K562 (cell line): ENCODE data around the gene BMF. TPM values are rescaled to one million over a fixed set of nuclear protein-coding genes. Genes with fewer than 3 reads are reported as not detected.

ENCODE experiments used
- CREB1 ChIP-seq, 2 experiments: sonication (generic) in 1 of 2; formaldehyde crosslinking in 1 of 2; IDR thresholded peaks; 2 replicates each; pipeline versions ENCODE4 v1.6.1 to v1.8.0; 2012 to 2022; ENCODE audit warnings: inconsistent platforms in 1 of 2, mild to moderate bottlenecking in 1 of 2, missing genetic modification reagents in 1 of 2, moderate library complexity in 1 of 2
- HNRNPH1 ChIP-seq: fragments of 200-400 bp; formaldehyde crosslinking; optimal IDR thresholded peaks from 2 replicates; pipeline ENCODE3; 2017; ENCODE audit warnings: low read depth, mild to moderate bottlenecking, low read length, moderate library complexity
- NFIX ChIP-seq: fragments of 250-450 bp; sonication (Bioruptor Pico); IDR thresholded peaks from 2 replicates; pipeline ENCODE4 v1.4.0; 2020; ENCODE audit warnings: low read depth, mild to moderate bottlenecking, moderate library complexity
- RUNX1 ChIP-seq: sonication (generic); IDR thresholded peaks from 2 replicates; pipeline ENCODE4 v1.6.1; 2016; ENCODE audit warnings: antibody characterized with exemption, low read depth
- SNIP1 ChIP-seq: fragments of 450-650 bp; IDR thresholded peaks from 2 replicates; pipeline ENCODE4 v1.7.1; 2017; ENCODE audit warnings: low read depth, mild to moderate bottlenecking
- SREBF2 ChIP-seq: sonication (generic); formaldehyde crosslinking; IDR thresholded peaks from 2 replicates; pipeline ENCODE4 v1.4.0; 2020; ENCODE audit warnings: mild to moderate bottlenecking, missing genetic modification reagents
- TRIM28 ChIP-seq: fragments of 450-650 bp; IDR thresholded peaks from 2 replicates; pipeline ENCODE4 v1.6.1; 2017
- ZNF324 ChIP-seq: fragments of 250-450 bp; sonication (Bioruptor Pico); IDR thresholded peaks from 2 replicates; pipeline ENCODE4 v1.4.0; 2020; ENCODE audit warnings: mild to moderate bottlenecking
- ZNF766 ChIP-seq: fragments of 200-800 bp; sonication (Bioruptor generic); conservative IDR thresholded peaks from 2 replicates; pipeline ENCODE4 v1.6.1; 2016; ENCODE audit warnings: missing genetic modification characterization, missing compliant biosample characterization
- ZZZ3 ChIP-seq: fragments of 450-650 bp; IDR thresholded peaks from 2 replicates; pipeline ENCODE4 v1.6.1; 2016; ENCODE audit warnings: antibody characterized with exemption, mild to moderate bottlenecking, moderate library complexity
- polyA plus RNA-seq, 8 experiments: library from polyadenylated mRNA; depleted of rRNA in 4 of 8; stranded (reverse) in 5 of 8; unstranded in 3 of 8; fragments of >200 nt; fragmentation: Nextera tagmentation in 2 of 8; fragmentation: Illumina TruSeq in 1 of 8; extraction: Ambion mirVana in 2 of 8; extraction: Trizol in 1 of 8; gene quantifications; 2 replicates each; pipeline versions ENCODE4 v1.2.1 to v1.2.3, GENCODE V29; 2011 to 2014; ENCODE audit warnings: inconsistent platforms in 1 of 8, missing spikeins in 1 of 8
- total RNA-seq, 7 experiments: library from RNA; depleted of rRNA in 6 of 7; stranded (reverse); fragments of >200 nt in 6 of 7; fragmentation: Illumina TruSeq in 2 of 7; extraction: Trizol in 2 of 7; gene quantifications; 2 replicates each; pipeline versions ENCODE4 v1.2.1 to v1.2.3, GENCODE V29; 2011 to 2021; ENCODE audit warnings: low replicate concordance in 1 of 7
- TF ChIP-seq, protein P1 (sequence below): IDR thresholded peaks from 2 replicates; pipeline ENCODE4 v1.6.1; 2011; ENCODE audit warnings: borderline replicate concordance, low read depth, mild to moderate bottlenecking, moderate library complexity, low read length; ENCODE audit not compliant: insufficient read depth, poor library complexity, severe bottlenecking
- TF ChIP-seq, protein P2 (sequence below), 2 experiments: fragments of 450-650 bp in 1 of 2; sonication (generic) in 1 of 2; formaldehyde crosslinking in 1 of 2; IDR thresholded peaks in 1 of 2; conservative IDR thresholded peaks in 1 of 2; 2 replicates each; pipeline versions ENCODE4 v1.6.1 to v1.8.1; 2016 to 2023; ENCODE audit warnings: mild to moderate bottlenecking in 2 of 2, moderate library complexity in 2 of 2, inconsistent platforms in 1 of 2, missing genetic modification reagents in 1 of 2
- TF ChIP-seq, protein P3 (sequence below): fragments of 450-650 bp; IDR thresholded peaks from 2 replicates; pipeline ENCODE4 v1.6.1; 2016; ENCODE audit warnings: low read depth, mild to moderate bottlenecking, moderate library complexity
- TF ChIP-seq, protein P4 (sequence below), 2 experiments: IDR thresholded peaks in 1 of 2; conservative IDR thresholded peaks in 1 of 2; 2 replicates each; pipeline ENCODE4 v1.6.1; 2016; ENCODE audit warnings: low read depth in 2 of 2, mild to moderate bottlenecking in 1 of 2, missing compliant biosample characterization in 1 of 2, missing genetic modification characterization in 1 of 2, moderate library complexity in 1 of 2
- TF ChIP-seq, protein P5 (sequence below): fragments of 200-800 bp; sonication (Bioruptor generic); IDR thresholded peaks from 2 replicates; pipeline ENCODE4 v1.6.1; 2017; ENCODE audit warnings: missing genetic modification characterization, missing compliant biosample characterization
- TF ChIP-seq, protein P6 (sequence below): sonication (generic); formaldehyde crosslinking; IDR thresholded peaks from 2 replicates; pipeline ENCODE4 v1.8.1; 2022; ENCODE audit warnings: missing genetic modification reagents

BMF gene
- total and polyA plus RNA-seq, 9 of the 15 experiments (the other 6 are each of a cell fraction or from before 2014, with no cell fraction given), result 0.25 to 0.91 (median 0.59) TPM; not detected in 2

DNA sequence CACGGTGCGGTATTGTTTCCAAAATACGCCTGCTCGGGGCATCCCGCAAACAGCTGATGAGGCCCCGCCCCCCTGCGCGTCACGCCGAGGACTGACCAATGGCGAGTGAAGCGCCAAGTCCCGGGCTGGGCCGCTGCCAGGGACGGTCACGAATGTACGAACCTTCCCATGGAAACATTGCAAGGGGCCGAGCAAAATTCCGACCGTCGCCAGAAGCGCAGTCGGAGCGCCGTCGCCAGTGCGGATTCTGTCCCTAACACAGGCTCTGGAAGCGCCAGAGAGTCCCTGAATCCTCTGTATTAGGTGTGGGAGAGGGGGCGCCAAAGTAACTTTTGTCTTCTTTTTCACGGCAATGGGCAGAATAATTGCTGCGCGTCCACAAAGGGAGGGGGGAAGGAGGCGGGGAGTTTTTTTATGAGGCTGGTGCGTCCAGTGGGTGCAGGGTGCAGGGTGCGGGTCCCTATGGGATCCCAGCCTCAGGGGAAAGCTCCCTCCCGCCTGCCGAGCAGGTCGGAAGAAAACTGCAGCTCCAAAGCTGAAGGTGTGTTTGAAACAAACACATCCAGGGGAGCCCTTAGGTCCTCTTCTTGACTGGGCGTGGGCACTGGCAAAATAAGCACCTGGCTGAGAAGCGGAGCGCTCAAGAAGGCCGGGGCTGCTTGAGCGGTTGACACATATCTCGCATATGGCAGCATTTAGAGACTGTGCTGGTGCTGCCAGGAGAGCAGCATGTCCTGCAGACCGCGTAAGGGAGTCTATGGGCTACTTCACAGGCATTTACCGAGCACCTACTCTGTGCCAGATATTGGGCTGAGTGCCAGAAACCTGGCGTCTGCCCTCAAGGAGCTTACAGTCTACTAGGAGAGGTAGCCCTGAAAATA lies at the start of gene BMF (continued):
- TF ChIP-seq, protein P1, sequence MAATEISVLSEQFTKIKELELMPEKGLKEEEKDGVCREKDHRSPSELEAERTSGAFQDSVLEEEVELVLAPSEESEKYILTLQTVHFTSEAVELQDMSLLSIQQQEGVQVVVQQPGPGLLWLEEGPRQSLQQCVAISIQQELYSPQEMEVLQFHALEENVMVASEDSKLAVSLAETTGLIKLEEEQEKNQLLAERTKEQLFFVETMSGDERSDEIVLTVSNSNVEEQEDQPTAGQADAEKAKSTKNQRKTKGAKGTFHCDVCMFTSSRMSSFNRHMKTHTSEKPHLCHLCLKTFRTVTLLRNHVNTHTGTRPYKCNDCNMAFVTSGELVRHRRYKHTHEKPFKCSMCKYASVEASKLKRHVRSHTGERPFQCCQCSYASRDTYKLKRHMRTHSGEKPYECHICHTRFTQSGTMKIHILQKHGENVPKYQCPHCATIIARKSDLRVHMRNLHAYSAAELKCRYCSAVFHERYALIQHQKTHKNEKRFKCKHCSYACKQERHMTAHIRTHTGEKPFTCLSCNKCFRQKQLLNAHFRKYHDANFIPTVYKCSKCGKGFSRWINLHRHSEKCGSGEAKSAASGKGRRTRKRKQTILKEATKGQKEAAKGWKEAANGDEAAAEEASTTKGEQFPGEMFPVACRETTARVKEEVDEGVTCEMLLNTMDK, result peak; percentile 33
- TF ChIP-seq CREB1 (IDR thresholded peaks at IDR 0.05) (peak; percentile 87), CREB1 (CRISPR knock-in tag; IDR thresholded peaks at IDR 0.05) (peak; percentile 88), NFIX (CRISPR knock-in tag) (peak; percentile 26; the same call in 1 of the 2 replicates), ZNF766 (no peak), ZNF324 (no peak), RUNX1 (no peak), ZZZ3 (no peak), TRIM28 (peak; percentile 75), SREBF2 (CRISPR knock-in tag) (no peak), SNIP1 (no peak), HNRNPH1 (no peak)
- TF ChIP-seq, protein P2, sequence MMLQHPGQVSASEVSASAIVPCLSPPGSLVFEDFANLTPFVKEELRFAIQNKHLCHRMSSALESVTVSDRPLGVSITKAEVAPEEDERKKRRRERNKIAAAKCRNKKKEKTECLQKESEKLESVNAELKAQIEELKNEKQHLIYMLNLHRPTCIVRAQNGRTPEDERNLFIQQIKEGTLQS (IDR thresholded peaks at IDR 0.05), result no peak
- TF ChIP-seq, protein P2 (CRISPR knock-in tag; conservative IDR thresholded peaks at IDR 0.05), result 0 out of 2 replicates have a peak, but pooled peaks have one; percentile 69
- TF ChIP-seq, protein P3, sequence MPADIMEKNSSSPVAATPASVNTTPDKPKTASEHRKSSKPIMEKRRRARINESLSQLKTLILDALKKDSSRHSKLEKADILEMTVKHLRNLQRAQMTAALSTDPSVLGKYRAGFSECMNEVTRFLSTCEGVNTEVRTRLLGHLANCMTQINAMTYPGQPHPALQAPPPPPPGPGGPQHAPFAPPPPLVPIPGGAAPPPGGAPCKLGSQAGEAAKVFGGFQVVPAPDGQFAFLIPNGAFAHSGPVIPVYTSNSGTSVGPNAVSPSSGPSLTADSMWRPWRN, result peak; percentile 44; the same call in 1 of the 2 replicates
- TF ChIP-seq, protein P4, sequence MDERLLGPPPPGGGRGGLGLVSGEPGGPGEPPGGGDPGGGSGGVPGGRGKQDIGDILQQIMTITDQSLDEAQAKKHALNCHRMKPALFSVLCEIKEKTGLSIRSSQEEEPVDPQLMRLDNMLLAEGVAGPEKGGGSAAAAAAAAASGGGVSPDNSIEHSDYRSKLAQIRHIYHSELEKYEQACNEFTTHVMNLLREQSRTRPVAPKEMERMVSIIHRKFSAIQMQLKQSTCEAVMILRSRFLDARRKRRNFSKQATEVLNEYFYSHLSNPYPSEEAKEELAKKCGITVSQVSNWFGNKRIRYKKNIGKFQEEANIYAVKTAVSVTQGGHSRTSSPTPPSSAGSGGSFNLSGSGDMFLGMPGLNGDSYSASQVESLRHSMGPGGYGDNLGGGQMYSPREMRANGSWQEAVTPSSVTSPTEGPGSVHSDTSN (CRISPR knock-in tag; IDR thresholded peaks at IDR 0.05; ENCODE audit: low read depth), result no peak
- TF ChIP-seq, protein P4 (tag; conservative IDR thresholded peaks at IDR 0.05; ENCODE audit: low read depth), result no peak
- TF ChIP-seq, protein P5, sequence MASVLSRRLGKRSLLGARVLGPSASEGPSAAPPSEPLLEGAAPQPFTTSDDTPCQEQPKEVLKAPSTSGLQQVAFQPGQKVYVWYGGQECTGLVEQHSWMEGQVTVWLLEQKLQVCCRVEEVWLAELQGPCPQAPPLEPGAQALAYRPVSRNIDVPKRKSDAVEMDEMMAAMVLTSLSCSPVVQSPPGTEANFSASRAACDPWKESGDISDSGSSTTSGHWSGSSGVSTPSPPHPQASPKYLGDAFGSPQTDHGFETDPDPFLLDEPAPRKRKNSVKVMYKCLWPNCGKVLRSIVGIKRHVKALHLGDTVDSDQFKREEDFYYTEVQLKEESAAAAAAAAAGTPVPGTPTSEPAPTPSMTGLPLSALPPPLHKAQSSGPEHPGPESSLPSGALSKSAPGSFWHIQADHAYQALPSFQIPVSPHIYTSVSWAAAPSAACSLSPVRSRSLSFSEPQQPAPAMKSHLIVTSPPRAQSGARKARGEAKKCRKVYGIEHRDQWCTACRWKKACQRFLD (CRISPR knock-in tag), result no peak
- TF ChIP-seq, protein P6, sequence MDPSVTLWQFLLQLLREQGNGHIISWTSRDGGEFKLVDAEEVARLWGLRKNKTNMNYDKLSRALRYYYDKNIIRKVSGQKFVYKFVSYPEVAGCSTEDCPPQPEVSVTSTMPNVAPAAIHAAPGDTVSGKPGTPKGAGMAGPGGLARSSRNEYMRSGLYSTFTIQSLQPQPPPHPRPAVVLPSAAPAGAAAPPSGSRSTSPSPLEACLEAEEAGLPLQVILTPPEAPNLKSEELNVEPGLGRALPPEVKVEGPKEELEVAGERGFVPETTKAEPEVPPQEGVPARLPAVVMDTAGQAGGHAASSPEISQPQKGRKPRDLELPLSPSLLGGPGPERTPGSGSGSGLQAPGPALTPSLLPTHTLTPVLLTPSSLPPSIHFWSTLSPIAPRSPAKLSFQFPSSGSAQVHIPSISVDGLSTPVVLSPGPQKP (CRISPR knock-in tag), result no peak
